K562 (cell line): ENCODE measurements around the gene SEMA4G. TPM values are rescaled to one million over a fixed set of nuclear protein-coding genes. Genes with fewer than 3 reads are reported as not detected.

Experiments used
- ATAC-seq: fragments of 200-7000 bp; cut with Tn5 transposase; 3 replicates; pipeline ENCODE4 v1.9.1; 2020; ENCODE audit warnings: moderate library complexity
- BruUV-seq: library from RNA; stranded (reverse); fragments of 400-500 nt; replicated peaks from 2 replicates; lab custom pipeline; 2021; lab: Mats Ljungman, UMichigan
- CTCF ChIA-PET: fragments of 300-600 bp; formaldehyde crosslinking; extraction: SDS; loops from one replicate; lab custom pipeline; 2021; ENCODE audit warnings: low intra/inter-chr PET ratio; lab: Yijun Ruan, JAX
- POLR2A ChIA-PET: fragments of 300-600, 350-650 bp; sonication (Branson Sonifier 250); formaldehyde crosslinking; extraction: SDS; loops from one replicate; lab custom pipeline; 2021; ENCODE audit warnings: antibody characterized with exemption, inconsistent platforms; lab: Yijun Ruan, JAX
- DNase-seq, 4 experiments: peaks; one replicate each; pipeline versions ENCODE4 v3.0.0 to v3.0.0-alpha.2; 2011 to 2018; ENCODE audit warnings: low spot score in 3 of 4, mixed read lengths in 3 of 4; ENCODE audit errors: extremely low read depth in 1 of 4
- FAIRE-seq: peaks from 2 replicates; lab custom pipeline; 2011; peaks lifted over from hg19 to GRCh38; lab: Jason Lieb, UNC
- H2AFZ ChIP-seq: 2 replicates; pipeline ENCODE4 v1.6.0; 2011; ENCODE audit warnings: low read depth, low read length, control low read depth, inconsistent platforms
- H3K27ac ChIP-seq: fragments of 200-600 bp; 3 replicates; pipeline ENCODE4 v1.8.0; 2011; ENCODE audit warnings: low read depth, mild to moderate bottlenecking, control low read depth, inconsistent platforms, low read length, moderate library complexity, mixed read lengths; ENCODE audit errors: extremely low read depth
- H3K27me3 ChIP-seq, 2 experiments: fragments of 300-600 bp in 1 of 2; 2 replicates in 1 of 2; 3 replicates in 1 of 2; pipeline versions ENCODE4 v1.6.0 to v1.8.0; 2011; ENCODE audit warnings: inconsistent platforms in 2 of 2, low read length in 2 of 2, mild to moderate bottlenecking in 1 of 2, mixed read lengths in 1 of 2, moderate library complexity in 1 of 2; ENCODE audit not compliant: control insufficient read depth in 2 of 2, insufficient read depth in 2 of 2
- H3K36me3 ChIP-seq: fragments of 300-600 bp; 3 replicates; pipeline ENCODE4 v1.8.0; 2011; ENCODE audit warnings: mild to moderate bottlenecking, low read length, inconsistent platforms; ENCODE audit not compliant: control insufficient read depth, insufficient read depth
- H3K4me1 ChIP-seq, 2 experiments: fragments of 200-600 bp in 1 of 2; replicated peaks in 1 of 2; 2 replicates in 1 of 2; 3 replicates in 1 of 2; pipeline versions ENCODE4 v1.5.1 to v1.8.0; 2011; ENCODE audit warnings: inconsistent platforms in 2 of 2, low read length in 2 of 2, mild to moderate bottlenecking in 1 of 2, mixed read lengths in 1 of 2, moderate library complexity in 1 of 2; ENCODE audit not compliant: control insufficient read depth in 2 of 2, insufficient read depth in 2 of 2
- H3K4me2 ChIP-seq: 2 replicates; pipeline ENCODE4 v1.6.1; 2011; ENCODE audit warnings: low read length, control low read depth, inconsistent platforms, mixed read lengths; ENCODE audit not compliant: insufficient read depth
- H3K4me3 ChIP-seq: fragments of 200-600 bp; sonication (generic), shearing (Covaris generic); 2 replicates; pipeline ENCODE4 v1.5.1; 2016; ENCODE audit warnings: control low read depth, inconsistent platforms
- H3K79me2 ChIP-seq: fragments of 200-600 bp; 3 replicates; pipeline ENCODE4 v1.8.0; 2011; ENCODE audit warnings: low read length, inconsistent platforms; ENCODE audit not compliant: control insufficient read depth, insufficient read depth
- H3K9ac ChIP-seq, 2 experiments: 2 replicates each; pipeline versions ENCODE4 v1.6.0 to v1.6.1; 2011; ENCODE audit warnings: low read depth in 2 of 2, low read length in 2 of 2, control low read depth in 1 of 2, inconsistent platforms in 1 of 2, mild to moderate bottlenecking in 1 of 2, mixed read lengths in 1 of 2; ENCODE audit not compliant: insufficient read depth in 1 of 2
- H3K9me1 ChIP-seq: one replicate; pipeline ENCODE4 v1.6.0; 2011; ENCODE audit warnings: inconsistent platforms, mild to moderate bottlenecking, low read length, moderate library complexity; ENCODE audit not compliant: control insufficient read depth, insufficient read depth
- H3K9me3 ChIP-seq: replicated peaks from 2 replicates; pipeline ENCODE4 v1.5.1; 2011; ENCODE audit warnings: low read depth, low read length, inconsistent platforms; ENCODE audit not compliant: control insufficient read depth, insufficient read depth
- H4K20me1 ChIP-seq: replicated peaks from 2 replicates; pipeline ENCODE4 v1.6.1; 2011; ENCODE audit warnings: low read length, inconsistent platforms, mixed read lengths; ENCODE audit not compliant: control insufficient read depth, insufficient read depth
- ARNT ChIP-seq, 2 experiments: fragments of 450-650 bp; IDR thresholded peaks; 2 replicates each; pipeline ENCODE4 v1.6.1; 2016; ENCODE audit warnings: mild to moderate bottlenecking in 1 of 2
- FOXK2 ChIP-seq, 2 experiments: fragments of 450-650 bp; IDR thresholded peaks in 1 of 2; conservative IDR thresholded peaks in 1 of 2; 2 replicates each; pipeline ENCODE4 v1.6.1; 2016; ENCODE audit warnings: low read depth in 2 of 2, mild to moderate bottlenecking in 1 of 2
- HMG20A ChIP-seq: fragments of 450-650 bp; formaldehyde crosslinking; conservative IDR thresholded peaks from 2 replicates; pipeline ENCODE4 v1.4.0; 2020; ENCODE audit warnings: mild to moderate bottlenecking, mixed read lengths
- NCOR1 ChIP-seq: fragments of 450-650 bp; IDR thresholded peaks from 2 replicates; pipeline ENCODE4 v1.6.1; 2016; ENCODE audit warnings: mild to moderate bottlenecking, moderate library complexity
- NR3C1 ChIP-seq: sonication (generic); formaldehyde crosslinking; IDR thresholded peaks from 2 replicates; pipeline ENCODE4 v1.8.1; 2022; ENCODE audit warnings: missing genetic modification reagents
- SMARCE1 ChIP-seq: fragments of 450-650 bp; IDR thresholded peaks from 2 replicates; pipeline ENCODE4 v1.7.1; 2016; ENCODE audit warnings: mild to moderate bottlenecking
- TAL1 ChIP-seq: fragments of 450-650 bp; IDR thresholded peaks from 2 replicates; pipeline ENCODE4 v1.6.1; 2016; ENCODE audit warnings: mild to moderate bottlenecking
- TRIM24 ChIP-seq, 2 experiments: fragments of 450-650 bp; IDR thresholded peaks; 2 replicates each; pipeline ENCODE4 v1.6.1; 2016
- U2AF1 ChIP-seq: fragments of 200-400 bp; formaldehyde crosslinking; optimal IDR thresholded peaks from 2 replicates; pipeline ENCODE3; 2017; ENCODE audit warnings: mild to moderate bottlenecking, low read depth, low read length, moderate library complexity
- ZBTB49 ChIP-seq: sonication (generic); formaldehyde crosslinking; IDR thresholded peaks from 2 replicates; pipeline ENCODE4 v1.8.0; 2022; ENCODE audit warnings: missing genetic modification reagents, mild to moderate bottlenecking, borderline replicate concordance
- ZNF12 ChIP-seq: sonication (generic); formaldehyde crosslinking; IDR thresholded peaks from 2 replicates; pipeline ENCODE4 v1.4.0; 2020; ENCODE audit warnings: mild to moderate bottlenecking, missing genetic modification reagents
- ZNF184 ChIP-seq: sonication (generic); formaldehyde crosslinking; IDR thresholded peaks from 2 replicates; pipeline ENCODE4 v1.5.0; 2020; ENCODE audit warnings: missing genetic modification reagents
- ZNF398 ChIP-seq: fragments of 250-450 bp; sonication (Bioruptor Pico); IDR thresholded peaks from 2 replicates; pipeline ENCODE4 v1.8.0; 2021; ENCODE audit warnings: moderate library complexity, mild to moderate bottlenecking, inconsistent platforms
- in situ Hi-C: fragments of 300-500 bp; cut with MboI; formaldehyde crosslinking; loops from 4 replicates; pipeline ENCODE4 v1.15.0; 2018; ENCODE audit warnings: inconsistent platforms, mixed read lengths
- intact Hi-C: fragments of 100-400 bp; cut with micrococcal nuclease; formaldehyde crosslinking; loops from 2 replicates; pipeline ENCODE4 v1.14.2; 2022
- polyA plus RNA-seq, 8 experiments: library from polyadenylated mRNA; depleted of rRNA in 4 of 8; stranded (reverse) in 5 of 8; unstranded in 3 of 8; fragments of >200 nt; fragmentation: Nextera tagmentation in 2 of 8; fragmentation: Illumina TruSeq in 1 of 8; extraction: Ambion mirVana in 2 of 8; extraction: Trizol in 1 of 8; gene quantifications; 2 replicates each; pipeline versions ENCODE4 v1.2.1 to v1.2.3, GENCODE V29; 2011 to 2014; ENCODE audit warnings: inconsistent platforms in 1 of 8, missing spikeins in 1 of 8
- total RNA-seq, 7 experiments: library from RNA; depleted of rRNA in 6 of 7; stranded (reverse); fragments of >200 nt in 6 of 7; fragmentation: Illumina TruSeq in 2 of 7; extraction: Trizol in 2 of 7; gene quantifications; 2 replicates each; pipeline versions ENCODE4 v1.2.1 to v1.2.3, GENCODE V29; 2011 to 2021; ENCODE audit warnings: low replicate concordance in 1 of 7

Gene SEMA4G
- total and polyA plus RNA-seq, 9 of the 15 experiments (the other 6 are each of a cell fraction or from before 2014, with no cell fraction given), result 0.40 to 7.8 (median 1.8) TPM

- FAIRE-seq, result no peak
- ChIA-PET CTCF (no interaction called here), POLR2A (interaction anchor here (0.7 to 0.9 kb wide), 2 partner anchors 47 to 1720 kb away, joined by 4 read pairs; partner anchors contain the start of genes MRPL43 and TWNK)
- Histone ChIP-seq H3K27ac (no peak overlapping the region), H3K79me2 (no peaks in the 10 kb centered on the region), H4K20me1 (no peaks in the 10 kb centered on the region), H3K4me3 (no peak overlapping the region), H2AFZ (no peak overlapping the region), H3K4me1 (no peaks in the 10 kb centered on the region), H3K9me3 (no peaks in the 10 kb centered on the region), H3K9me1 (no peaks in the 10 kb centered on the region), H3K27me3 (no peaks in the 10 kb centered on the region), H3K4me2 (no peak overlapping the region), H3K9ac (no peak overlapping the region), H3K36me3 (peaks cover 60% of the 10 kb centered on the region; the same call in 2 of the 3 replicates)
- BruUV-seq, result no TSS peak
- intact Hi-C loops, result no loop called here
- no peak for ATAC-seq
- in situ Hi-C loops, result no loop called here
- no peak for DNase-seq
- no peak for TF ChIP-seq ZNF12
- TF ChIP-seq TAL1, result no peak
- no peak for TF ChIP-seq TRIM24 (IDR thresholded peaks at IDR 0.05)
- no peak for TF ChIP-seq SMARCE1
- no peak for TF ChIP-seq U2AF1
- no peak for TF ChIP-seq ZNF184 (CRISPR knock-in tag)
- TF ChIP-seq ZBTB49 (CRISPR knock-in tag), result no peak
- no peak for TF ChIP-seq NR3C1 (CRISPR knock-in tag)
- no peak for TF ChIP-seq NCOR1
- no peak for TF ChIP-seq ARNT (IDR thresholded peaks at IDR 0.05)
- TF ChIP-seq FOXK2 (conservative IDR thresholded peaks at IDR 0.05 in 1 of 2, IDR thresholded peaks at IDR 0.05 in 1 of 2; ENCODE audit: low read depth in 2 of 2), result no peak
- TF ChIP-seq HMG20A (CRISPR knock-in tag), result no peak
- TF ChIP-seq ZNF398, result no peak
Measured at GRCh38 chr10:100939763-100940344, 29.4 kb upstream of the SEMA4G start.
